Measurements from ENCODE around the gene CLC. TPM values are rescaled to one million over a fixed set of nuclear protein-coding genes. Genes with fewer than 3 reads are reported as not detected.

Gene CLC
- total RNA-seq, 1 donor from 2014 or later: not detected

- Histone ChIP-seq H3K27ac (no peak overlapping the region), H3K4me1 (no peaks in the 10 kb centered on the region), H3K27me3 (ENCODE audit: low read depth) (no peaks in the 10 kb centered on the region), H3K4me3 (no peak overlapping the region), H3K9me3 (no peaks in the 10 kb centered on the region), H3K36me3 (no peaks in the 10 kb centered on the region)
- intact Hi-C loops (cut with DNase I): no loop called here
- DNase-seq: no peak
- TF ChIP-seq CTCF (IDR thresholded peaks at IDR 0.05): no peak
- ATAC-seq: no peak
Measured at GRCh38 chr19:39740395-39740794, 2.6 kb upstream of the CLC start.

- Histone ChIP-seq H3K36me3 (no peaks in the 10 kb centered on the region), H3K27ac (no peak overlapping the region), H3K27me3 (ENCODE audit: low read depth) (no peaks in the 10 kb centered on the region), H3K9me3 (no peaks in the 10 kb centered on the region), H3K4me3 (no peak overlapping the region), H3K4me1 (no peaks in the 10 kb centered on the region)
- no peak for DNase-seq
- TF ChIP-seq CTCF (IDR thresholded peaks at IDR 0.05): no peak
- intact Hi-C loops (cut with DNase I): no loop called here
- ATAC-seq: peak; percentile 40 to 43
Measured at GRCh38 chr19:39738814-39739213, 985 bp upstream of the CLC start.

GRCh38 chr19:39737351-39737750 lies 478 bp downstream of the CLC start:
- Histone ChIP-seq H3K4me1 (no peaks in the 10 kb centered on the region), H3K27me3 (ENCODE audit: low read depth) (no peaks in the 10 kb centered on the region), H3K9me3 (no peaks in the 10 kb centered on the region), H3K36me3 (no peaks in the 10 kb centered on the region), H3K27ac (no peak overlapping the region), H3K4me3 (no peak overlapping the region)
- ATAC-seq: no peak
- DNase-seq: no peak
- intact Hi-C loops (cut with DNase I): no loop called here
- TF ChIP-seq CTCF (IDR thresholded peaks at IDR 0.05): no peak

GRCh38 chr19:39736088-39736487 lies 1.7 kb downstream of the CLC start:
- Histone ChIP-seq H3K27ac (no peak overlapping the region), H3K4me1 (no peaks in the 10 kb centered on the region), H3K4me3 (no peak overlapping the region), H3K27me3 (ENCODE audit: low read depth) (no peaks in the 10 kb centered on the region), H3K36me3 (no peaks in the 10 kb centered on the region), H3K9me3 (no peaks in the 10 kb centered on the region)
- ATAC-seq (no peak), DNase-seq (no peak)
- TF ChIP-seq CTCF (IDR thresholded peaks at IDR 0.05): no peak
- intact Hi-C loops (cut with DNase I): no loop called here

- DNase-seq: no peak
- no peak for TF ChIP-seq CTCF (IDR thresholded peaks at IDR 0.05)
Measured at GRCh38 chr19:39735688-39736087, 2.1 kb downstream of the CLC start.

GRCh38 chr19:39733841-39734240 lies 4.0 kb downstream of the CLC start:
- Histone ChIP-seq H3K4me3 (no peak overlapping the region), H3K4me1 (no peaks in the 10 kb centered on the region), H3K9me3 (no peaks in the 10 kb centered on the region), H3K27ac (no peak overlapping the region), H3K27me3 (ENCODE audit: low read depth) (no peaks in the 10 kb centered on the region), H3K36me3 (no peaks in the 10 kb centered on the region)
- ATAC-seq: no peak
- no peak for TF ChIP-seq CTCF (IDR thresholded peaks at IDR 0.05)
- DNase-seq: no peak
- intact Hi-C loops (cut with DNase I): no loop called here

More at GRCh38 chr19:39735688-39736087, 2.1 kb downstream of the CLC start:
- Histone ChIP-seq H3K27me3 (ENCODE audit: low read depth) (no peaks in the 10 kb centered on the region), H3K4me3 (no peak overlapping the region), H3K9me3 (no peaks in the 10 kb centered on the region), H3K4me1 (no peaks in the 10 kb centered on the region), H3K36me3 (no peaks in the 10 kb centered on the region), H3K27ac (no peak overlapping the region)
- ATAC-seq: no peak
- intact Hi-C loops (cut with DNase I): no loop called here
